PC-3 (cell line): ENCODE results near the gene AGL.

ENCODE experiments used
- EZH2 ChIP-seq: fragments of 300-600 bp; sonication (generic); IDR thresholded peaks from one replicate; pipeline ENCODE4 v1.6.1; 2017; ENCODE audit warnings: antibody characterized with exemption, mild to moderate bottlenecking, low read length; ENCODE audit not compliant: unreplicated experiment
- EZH2phosphoT487 ChIP-seq: fragments of 300-600 bp; sonication (generic); IDR thresholded peaks from 2 replicates; pipeline ENCODE4 v1.6.1; 2018; ENCODE audit warnings: mild to moderate bottlenecking, antibody characterized with exemption, low read length, borderline replicate concordance
- TF ChIP-seq, protein P1 (sequence below): fragments of 300-600 bp; sonication (generic); conservative IDR thresholded peaks from 2 replicates; pipeline ENCODE4 v1.5.1; 2017; ENCODE audit warnings: antibody characterized with exemption, low read depth, mild to moderate bottlenecking, low read length

DNA sequence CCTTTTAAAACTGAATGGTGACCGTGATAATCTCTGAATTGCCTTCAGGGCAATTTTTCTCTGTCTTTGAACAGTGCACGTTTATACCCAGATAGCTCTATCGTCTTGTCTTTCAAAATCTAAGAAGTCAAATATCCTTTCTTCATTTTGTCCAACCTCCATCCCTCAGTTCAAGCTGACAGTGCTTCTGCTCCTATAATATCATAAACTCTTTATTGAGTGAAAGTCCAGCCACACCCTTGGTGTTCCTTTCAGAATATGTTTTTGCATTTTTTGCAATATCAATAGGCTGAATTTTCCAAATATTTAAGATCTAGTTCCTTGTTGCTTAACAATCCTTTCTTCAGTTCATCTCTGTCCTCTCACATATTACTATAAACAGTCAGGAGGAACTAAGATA is 48.6 kb upstream of the AGL start:
- TF ChIP-seq, protein P1, sequence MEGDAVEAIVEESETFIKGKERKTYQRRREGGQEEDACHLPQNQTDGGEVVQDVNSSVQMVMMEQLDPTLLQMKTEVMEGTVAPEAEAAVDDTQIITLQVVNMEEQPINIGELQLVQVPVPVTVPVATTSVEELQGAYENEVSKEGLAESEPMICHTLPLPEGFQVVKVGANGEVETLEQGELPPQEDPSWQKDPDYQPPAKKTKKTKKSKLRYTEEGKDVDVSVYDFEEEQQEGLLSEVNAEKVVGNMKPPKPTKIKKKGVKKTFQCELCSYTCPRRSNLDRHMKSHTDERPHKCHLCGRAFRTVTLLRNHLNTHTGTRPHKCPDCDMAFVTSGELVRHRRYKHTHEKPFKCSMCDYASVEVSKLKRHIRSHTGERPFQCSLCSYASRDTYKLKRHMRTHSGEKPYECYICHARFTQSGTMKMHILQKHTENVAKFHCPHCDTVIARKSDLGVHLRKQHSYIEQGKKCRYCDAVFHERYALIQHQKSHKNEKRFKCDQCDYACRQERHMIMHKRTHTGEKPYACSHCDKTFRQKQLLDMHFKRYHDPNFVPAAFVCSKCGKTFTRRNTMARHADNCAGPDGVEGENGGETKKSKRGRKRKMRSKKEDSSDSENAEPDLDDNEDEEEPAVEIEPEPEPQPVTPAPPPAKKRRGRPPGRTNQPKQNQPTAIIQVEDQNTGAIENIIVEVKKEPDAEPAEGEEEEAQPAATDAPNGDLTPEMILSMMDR = no peak
- TF ChIP-seq EZH2 (no peak), EZH2phosphoT487 (no peak)
